SH-SY5Y (cell line): ENCODE measurements around the gene C13orf42.

Source experiments
- GATA2 ChIP-seq: IDR thresholded peaks from 2 replicates; pipeline ENCODE4 v1.6.1; 2011; ENCODE audit warnings: mild to moderate bottlenecking, low read depth, low read length
- GATA3 ChIP-seq: IDR thresholded peaks from 2 replicates; pipeline ENCODE4 v1.6.1; 2011; ENCODE audit warnings: low read depth, mild to moderate bottlenecking, low read length, moderate library complexity

DNA sequence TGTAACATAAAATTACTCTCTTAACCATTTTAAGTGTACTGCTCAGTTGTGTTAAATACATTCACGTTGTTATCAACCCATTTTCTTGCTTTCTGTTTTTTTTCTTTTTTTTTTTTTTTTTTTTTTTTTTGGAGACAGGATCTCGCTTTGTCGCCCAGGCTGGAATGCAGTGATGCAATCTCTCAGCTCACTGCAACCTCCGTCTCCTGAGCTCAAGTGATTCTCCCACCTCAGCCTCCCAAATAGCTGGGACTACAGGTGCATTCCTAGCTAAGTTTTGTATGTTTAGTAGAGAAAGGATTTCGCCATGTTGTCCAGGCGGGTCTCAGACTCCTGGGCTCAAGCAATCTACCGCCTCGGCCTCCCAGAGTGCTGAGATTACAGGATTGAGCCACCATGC lies 42.5 kb upstream of the C13orf42 start:
- no peak for TF ChIP-seq GATA3
- TF ChIP-seq GATA2 = no peak
